T-helper 17 cell (primary cell): ENCODE data around the gene MAP3K20. TPM values are rescaled to one million over a fixed set of nuclear protein-coding genes. Genes with fewer than 3 reads are reported as not detected.
"Not testable (repeated sequence)": the region's sequence is repeated elsewhere in the genome, so short reads cannot be mapped to it uniquely, and the experiment has no call there.

Experiments used
- ATAC-seq: fragments of 150-1000 bp; cut with Tn5 transposase; 2 replicates; pipeline ENCODE4 v1.10.0; 2021; ENCODE audit warnings: mild to moderate bottlenecking, moderate library complexity
- DNase-seq, 3 donors: peaks; one replicate each; pipeline versions ENCODE4 v3.0.0 to v3.0.0-alpha.2; 2020 to 2021
- H3K9me3 ChIP-seq: one replicate; pipeline ENCODE4 v1.7.0; 2013; ENCODE audit warnings: low read length, mild to moderate bottlenecking; ENCODE audit not compliant: control insufficient read depth, poor library complexity, severe bottlenecking
- H3K27ac Mint-ChIP-seq: one replicate; pipeline ENCODE4 v1.8.0; 2022; ENCODE audit warnings: mild to moderate bottlenecking, moderate library complexity, mixed read lengths
- H3K27me3 Mint-ChIP-seq: one replicate; pipeline ENCODE4 v1.8.0; 2022; ENCODE audit warnings: mixed read lengths
- H3K36me3 Mint-ChIP-seq: one replicate; pipeline ENCODE4 v1.8.0; 2022; ENCODE audit warnings: low read depth, mixed read lengths
- H3K4me1 Mint-ChIP-seq: one replicate; pipeline ENCODE4 v1.8.0; 2022; ENCODE audit warnings: mild to moderate bottlenecking, mixed read lengths
- H3K4me3 Mint-ChIP-seq: one replicate; pipeline ENCODE4 v1.8.0; 2022; ENCODE audit warnings: mild to moderate bottlenecking, moderate library complexity, mixed read lengths
- total RNA-seq, 4 donors: library from RNA in 2 of 4; stranded (reverse) in 2 of 4; gene quantifications; one replicate each; pipeline ENCODE4 v1.2.3 and lab custom pipeline; 2022 to 2026

The MAP3K20 gene
- 1 to 10 TPM; 1.7 to 4.1 TPM for total RNA-seq
- total RNA-seq (lab: John Stamatoyannopoulos, UW) = 2.7 to 9.4 reads per million in 2 donors

- Mint-ChIP-seq H3K4me1 (peaks cover 21% of the 10 kb centered on the region), H3K36me3 (peaks cover 7% of the 10 kb centered on the region), H3K4me3 (peak within 1 kb of the TSS; percentile 81), H3K27me3 (peaks cover 47% of the 10 kb centered on the region), H3K27ac (peak within 1 kb of the TSS; percentile 27)
- peak; percentile 24 to 31 (median 26) for DNase-seq
- H3K9me3 ChIP-seq = no peaks in the 10 kb centered on the region
- ATAC-seq = peak; percentile 87
Measured at GRCh38 chr2:173075781-173076580, at the start of gene MAP3K20. TSS of gene MAP3K20 (plus strand) at chr2:173075846. CDS start at chr2:173091032, 15,186 bp downstream.

- no peaks in the 10 kb centered on the region for H3K36me3 Mint-ChIP-seq
- ATAC-seq (no peak), DNase-seq (no peak)
- H3K27me3 Mint-ChIP-seq = peaks cover 57% of the 10 kb centered on the region
- H3K27ac Mint-ChIP-seq = no peak overlapping the region
- peaks cover 6% of the 10 kb centered on the region for H3K4me1 Mint-ChIP-seq
- H3K9me3 ChIP-seq = no peaks in the 10 kb centered on the region
- no peak overlapping the region for H3K4me3 Mint-ChIP-seq
Measured at GRCh38 chr2:173026479-173026878, 49.2 kb upstream of the MAP3K20 start.

- peak overlapping the region; percentile 8 for H3K27ac Mint-ChIP-seq
- DNase-seq (peak; percentile 32 to 65 (median 43)), ATAC-seq (peak; percentile 80)
- H3K27me3 Mint-ChIP-seq = peaks cover 58% of the 10 kb centered on the region
- peaks cover under 1% of the 10 kb centered on the region for H3K36me3 Mint-ChIP-seq
- no peak overlapping the region for H3K4me3 Mint-ChIP-seq
- H3K9me3 ChIP-seq = no peaks in the 10 kb centered on the region
- peaks cover 6% of the 10 kb centered on the region for H3K4me1 Mint-ChIP-seq
Measured at GRCh38 chr2:173027181-173028128, 48.2 kb upstream of the MAP3K20 start.

- H3K4me1 Mint-ChIP-seq = peaks cover 6% of the 10 kb centered on the region
- H3K4me3 Mint-ChIP-seq = no peak overlapping the region
- H3K27ac Mint-ChIP-seq = no peak overlapping the region
Measured at GRCh38 chr2:173028141-173028540, 47.5 kb upstream of the MAP3K20 start.

GRCh38 chr2:173028671-173029070, 47.0 kb upstream of the MAP3K20 start:
- Mint-ChIP-seq H3K4me3 (no peak overlapping the region), H3K4me1 (peaks cover 6% of the 10 kb centered on the region), H3K36me3 (peaks cover 2% of the 10 kb centered on the region), H3K27ac (no peak overlapping the region), H3K27me3 (peaks cover 62% of the 10 kb centered on the region)
- no peak for DNase-seq
- H3K9me3 ChIP-seq = no peaks in the 10 kb centered on the region
- no peak for ATAC-seq

More at GRCh38 chr2:173028141-173028540, 47.5 kb upstream of the MAP3K20 start:
- Mint-ChIP-seq H3K27me3 (peaks cover 64% of the 10 kb centered on the region), H3K36me3 (peaks cover 2% of the 10 kb centered on the region)
- no peaks in the 10 kb centered on the region for H3K9me3 ChIP-seq
- ATAC-seq (no peak), DNase-seq (no peak)

GRCh38 chr2:173030561-173031490, 44.8 kb upstream of the MAP3K20 start:
- H3K4me1 Mint-ChIP-seq = peaks cover 8% of the 10 kb centered on the region
- H3K36me3 Mint-ChIP-seq = peaks cover 2% of the 10 kb centered on the region
- H3K4me3 Mint-ChIP-seq = no peak overlapping the region
- H3K9me3 ChIP-seq = no peaks in the 10 kb centered on the region
- ATAC-seq (no peak), DNase-seq (no peak)
- no peak overlapping the region for H3K27ac Mint-ChIP-seq
- H3K27me3 Mint-ChIP-seq = peaks cover 53% of the 10 kb centered on the region

- DNase-seq (no peak), ATAC-seq (no peak)
- no peak overlapping the region for H3K4me3 Mint-ChIP-seq
- H3K4me1 Mint-ChIP-seq = peaks cover 8% of the 10 kb centered on the region
- H3K36me3 Mint-ChIP-seq = peaks cover 2% of the 10 kb centered on the region
- H3K27me3 Mint-ChIP-seq = peaks cover 52% of the 10 kb centered on the region
- no peak overlapping the region for H3K27ac Mint-ChIP-seq
- no peaks in the 10 kb centered on the region for H3K9me3 ChIP-seq
Measured at GRCh38 chr2:173032032-173032431, 43.6 kb upstream of the MAP3K20 start.

- Mint-ChIP-seq H3K36me3 (peaks cover 2% of the 10 kb centered on the region), H3K27me3 (peaks cover 51% of the 10 kb centered on the region), H3K27ac (no peak overlapping the region), H3K4me1 (peaks cover 4% of the 10 kb centered on the region), H3K4me3 (no peak overlapping the region)
- ATAC-seq (no peak), DNase-seq (no peak)
- no peaks in the 10 kb centered on the region for H3K9me3 ChIP-seq
Measured at GRCh38 chr2:173033084-173033483, 42.6 kb upstream of the MAP3K20 start.

- Mint-ChIP-seq H3K4me3 (no peak overlapping the region), H3K27ac (no peak overlapping the region), H3K36me3 (peaks cover 2% of the 10 kb centered on the region), H3K4me1 (peaks cover 4% of the 10 kb centered on the region), H3K27me3 (peaks cover 58% of the 10 kb centered on the region)
- no peaks in the 10 kb centered on the region for H3K9me3 ChIP-seq
- no peak for ATAC-seq
- DNase-seq = no peak
Measured at GRCh38 chr2:173034143-173034542, 41.5 kb upstream of the MAP3K20 start.

GRCh38 chr2:173037245-173038120, 38.2 kb upstream of the MAP3K20 start:
- no peak overlapping the region for H3K27ac Mint-ChIP-seq
- H3K4me3 Mint-ChIP-seq = no peak overlapping the region
- peaks cover 4% of the 10 kb centered on the region for H3K4me1 Mint-ChIP-seq
- H3K36me3 Mint-ChIP-seq = peaks cover 1% of the 10 kb centered on the region
- no peaks in the 10 kb centered on the region for H3K9me3 ChIP-seq
- no peak for DNase-seq
- H3K27me3 Mint-ChIP-seq = peaks cover 25% of the 10 kb centered on the region
- no peak for ATAC-seq

GRCh38 chr2:173038257-173038656, 37.4 kb upstream of the MAP3K20 start:
- not testable (repeated sequence) for H3K4me3 Mint-ChIP-seq, H3K4me1 Mint-ChIP-seq, H3K9me3 ChIP-seq, ATAC-seq, H3K27ac Mint-ChIP-seq, DNase-seq, H3K36me3 Mint-ChIP-seq
- peaks cover 24% of the 10 kb centered on the region for H3K27me3 Mint-ChIP-seq

- no peak for ATAC-seq
- Mint-ChIP-seq H3K27ac (no peak overlapping the region), H3K27me3 (peaks cover 23% of the 10 kb centered on the region), H3K36me3 (peaks cover 2% of the 10 kb centered on the region), H3K4me3 (no peak overlapping the region), H3K4me1 (peaks cover 2% of the 10 kb centered on the region)
- no peak for DNase-seq
- H3K9me3 ChIP-seq = no peaks in the 10 kb centered on the region
Measured at GRCh38 chr2:173040729-173041128, 34.9 kb upstream of the MAP3K20 start.
